Activated CD8-positive, alpha-beta memory T cell treated with anti-CD3 and anti-CD28 coated beads, Interleukin-2, amount 50 U/mL, for 1 hour (primary cell): ENCODE data around the gene PPP4R4.

ENCODE experiments used
- DNase-seq: peaks from one replicate; pipeline ENCODE4 v3.0.0-alpha.2; 2020; ENCODE audit errors: extremely low read depth

PPP4R4 gene, protein sequence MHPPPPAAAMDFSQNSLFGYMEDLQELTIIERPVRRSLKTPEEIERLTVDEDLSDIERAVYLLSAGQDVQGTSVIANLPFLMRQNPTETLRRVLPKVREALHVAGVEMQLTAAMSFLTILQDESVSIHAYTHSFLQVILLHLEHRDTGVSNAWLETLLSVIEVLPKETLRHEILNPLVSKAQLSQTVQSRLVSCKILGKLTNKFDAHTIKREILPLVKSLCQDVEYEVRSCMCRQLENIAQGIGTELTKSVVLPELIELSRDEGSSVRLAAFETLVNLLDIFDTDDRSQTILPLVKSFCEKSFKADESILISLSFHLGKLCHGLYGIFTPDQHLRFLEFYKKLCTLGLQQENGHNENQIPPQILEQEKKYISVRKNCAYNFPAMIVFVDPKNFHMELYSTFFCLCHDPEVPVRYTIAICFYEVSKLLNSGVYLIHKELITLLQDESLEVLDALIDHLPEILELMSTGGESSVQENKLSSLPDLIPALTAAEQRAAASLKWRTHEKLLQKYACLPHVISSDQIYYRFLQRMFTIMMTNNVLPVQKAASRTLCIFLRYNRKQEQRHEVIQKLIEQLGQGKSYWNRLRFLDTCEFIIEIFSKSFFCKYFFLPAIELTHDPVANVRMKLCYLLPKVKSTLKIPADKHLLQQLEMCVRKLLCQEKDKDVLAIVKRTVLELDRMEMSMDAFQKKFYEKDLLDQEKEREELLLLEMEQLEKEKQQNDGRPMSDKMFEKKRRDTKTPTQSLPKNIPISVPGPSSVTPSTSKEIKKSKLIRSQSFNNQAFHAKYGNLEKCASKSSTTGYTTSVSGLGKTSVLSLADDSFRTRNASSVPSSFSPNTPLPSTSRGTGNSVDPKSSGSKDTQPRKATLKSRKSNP

DNA sequence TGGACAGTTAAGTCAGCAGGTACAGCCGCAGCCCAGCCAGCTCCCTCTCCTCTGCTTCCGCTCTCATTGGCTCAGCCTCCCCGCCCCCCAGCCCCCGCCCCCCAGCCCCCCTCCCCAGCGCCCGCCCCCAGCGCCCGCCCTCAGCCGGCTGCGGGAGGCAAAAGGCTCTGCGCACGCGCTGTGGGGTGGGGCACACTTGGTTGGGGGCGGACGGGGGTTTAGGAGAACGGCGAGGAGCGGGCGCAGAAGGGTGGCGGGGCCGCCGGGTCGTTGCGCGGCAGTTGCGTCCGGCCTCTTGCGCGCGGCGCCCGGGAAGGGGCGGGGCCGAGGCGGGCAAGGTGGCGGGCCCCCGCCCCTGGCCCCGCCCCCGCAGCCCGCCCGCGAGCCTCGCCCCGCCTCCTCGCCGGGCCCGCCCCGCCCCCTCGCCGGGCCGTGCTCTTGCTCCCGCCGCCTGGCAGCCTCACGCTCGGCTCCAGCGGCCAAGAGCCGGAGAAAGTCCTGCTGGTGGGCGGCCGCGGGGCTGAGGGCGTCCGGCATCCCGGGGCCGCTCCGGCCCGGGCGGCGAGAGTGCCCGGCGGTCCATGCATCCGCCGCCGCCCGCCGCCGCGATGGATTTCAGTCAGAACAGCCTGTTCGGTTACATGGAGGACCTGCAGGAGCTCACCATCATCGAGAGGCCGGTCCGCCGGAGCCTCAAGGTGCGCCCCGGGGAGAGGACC, at the start of gene PPP4R4:
Gene PPP4R4 (plus strand): TSS at position 438 of the 719 bp plus-strand sequence. CDS start 144 bp downstream, at position 582.
- DNase-seq, result peak; percentile 72

DNA sequence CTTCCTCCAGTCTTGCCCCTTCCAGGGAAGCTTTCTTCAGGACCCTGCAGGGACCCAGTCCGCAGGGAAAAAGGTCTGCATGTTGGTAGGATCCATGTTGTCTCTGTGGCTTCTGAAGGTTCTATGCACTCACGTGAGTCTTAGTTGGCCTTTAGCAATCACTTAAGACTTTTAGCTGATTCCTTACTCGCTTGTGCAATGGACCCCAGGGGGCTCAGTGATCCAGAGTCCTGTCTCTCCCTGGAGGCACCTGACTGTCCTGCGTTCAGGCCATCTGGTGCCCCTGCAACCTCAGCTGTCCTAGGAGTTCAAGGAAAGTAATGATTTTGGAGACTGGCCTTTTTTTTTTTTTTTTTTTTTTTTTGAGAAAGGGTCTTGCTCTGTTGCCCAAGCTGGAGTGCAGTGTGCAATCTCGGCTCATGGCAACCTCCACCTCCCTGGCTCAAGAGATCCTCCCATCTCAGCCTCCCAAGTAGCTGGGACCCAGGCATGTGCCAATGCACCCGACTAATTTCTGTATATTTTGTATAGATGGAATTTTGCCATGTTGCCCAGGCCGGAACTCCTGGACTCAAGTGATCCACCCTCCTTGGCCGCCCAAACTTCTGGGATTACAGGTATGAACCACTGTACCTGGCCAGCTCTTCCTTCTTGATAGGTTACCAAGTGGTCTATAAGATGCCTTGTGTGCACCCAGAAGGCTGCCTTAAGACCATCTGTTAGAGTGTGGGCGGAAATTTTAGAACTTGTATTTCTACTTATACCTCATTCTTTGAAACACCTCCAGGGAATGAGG, 49.3 kb upstream of the PPP4R4 start:
- no peak for DNase-seq

DNA sequence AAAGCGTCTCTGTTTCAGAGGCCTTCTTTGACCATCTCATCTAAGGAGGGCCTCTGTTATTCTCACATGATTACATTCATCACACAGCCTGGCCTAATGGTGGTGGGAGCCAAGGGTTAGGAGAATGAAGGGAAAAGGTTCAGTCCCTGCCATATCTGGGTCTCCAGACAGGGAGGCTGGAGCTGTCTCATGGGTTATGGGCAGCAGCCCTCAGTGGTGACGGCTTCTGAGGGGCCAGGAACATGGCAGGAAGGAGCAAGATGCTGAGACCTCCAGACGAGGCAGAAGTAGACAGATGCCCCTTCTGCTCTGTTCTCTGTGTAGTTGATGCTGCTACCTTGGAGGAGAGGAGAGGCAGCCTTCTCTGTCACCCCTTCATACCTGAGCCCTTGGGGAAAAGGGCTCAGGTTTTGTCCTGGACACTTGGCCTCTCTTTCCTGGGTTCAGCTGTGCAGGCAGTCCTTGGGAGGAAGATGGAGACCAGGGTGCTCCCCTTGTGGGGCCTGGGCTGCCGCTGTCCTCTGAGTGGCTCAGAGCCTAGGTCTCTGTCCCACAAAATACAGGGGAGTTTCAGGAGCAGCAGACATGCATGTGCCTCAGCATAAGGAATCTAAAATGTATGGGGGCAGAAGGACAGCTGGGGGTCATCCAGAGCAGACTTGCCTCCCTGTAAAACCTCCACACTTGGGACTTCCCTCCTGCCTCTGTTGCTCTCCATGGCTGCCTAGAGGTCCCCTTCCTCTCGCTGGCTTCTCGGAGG, 48.3 kb upstream of the PPP4R4 start:
- DNase-seq, result no peak

DNA sequence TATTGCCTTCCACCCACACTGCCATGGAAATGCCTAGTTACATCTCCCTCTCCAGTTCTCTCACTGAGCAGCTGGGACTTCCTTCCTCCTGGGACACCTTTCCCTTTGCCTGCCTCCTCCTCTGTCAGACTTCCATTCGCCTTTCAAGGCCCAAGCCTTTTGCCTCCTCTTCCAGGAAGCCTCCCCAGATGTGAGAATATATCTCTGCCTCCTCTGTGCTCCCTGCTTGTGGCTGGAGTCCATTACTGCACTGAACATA, 47.8 kb upstream of the PPP4R4 start:
- DNase-seq, result no peak

DNA sequence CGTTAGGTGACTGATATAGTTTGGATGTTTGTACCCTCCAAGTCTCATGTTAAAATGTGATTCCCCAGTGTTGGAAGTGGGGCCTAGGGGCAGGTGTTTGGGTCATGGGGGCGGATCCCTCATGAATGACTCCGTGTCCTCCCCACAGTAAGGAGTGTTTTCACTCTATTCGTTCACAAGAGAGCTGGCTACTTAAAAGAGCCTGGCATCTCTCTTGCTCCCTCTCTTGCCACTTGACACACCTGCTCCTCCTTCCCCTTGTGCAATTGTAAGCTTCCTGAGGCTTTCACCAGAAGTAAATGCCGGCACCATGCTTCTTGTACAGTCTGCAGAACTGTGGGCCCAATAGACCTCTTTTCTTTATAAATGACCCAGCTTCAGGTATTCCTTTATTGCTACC, 47.3 kb upstream of the PPP4R4 start:
- no peak for DNase-seq

DNA sequence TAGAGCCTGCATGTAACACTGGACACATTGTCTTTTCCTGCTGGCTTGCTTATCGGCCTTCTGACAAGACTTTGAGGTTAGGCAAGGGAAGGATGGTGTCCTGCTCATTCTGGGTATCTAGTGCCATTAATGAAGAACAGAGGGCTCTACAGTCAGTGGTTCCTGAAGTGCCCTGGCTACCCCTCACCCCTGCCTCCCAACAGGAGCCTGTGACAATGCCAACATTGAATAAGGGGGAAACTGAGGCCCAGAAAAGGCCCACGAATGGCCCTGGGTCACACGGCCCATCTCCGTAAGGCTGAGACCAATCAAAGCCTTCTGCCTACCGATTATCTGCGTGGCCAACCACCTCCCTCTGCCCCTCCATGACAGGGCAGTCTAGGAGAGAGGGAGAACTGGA, 46.8 kb upstream of the PPP4R4 start:
- DNase-seq, result no peak

DNA sequence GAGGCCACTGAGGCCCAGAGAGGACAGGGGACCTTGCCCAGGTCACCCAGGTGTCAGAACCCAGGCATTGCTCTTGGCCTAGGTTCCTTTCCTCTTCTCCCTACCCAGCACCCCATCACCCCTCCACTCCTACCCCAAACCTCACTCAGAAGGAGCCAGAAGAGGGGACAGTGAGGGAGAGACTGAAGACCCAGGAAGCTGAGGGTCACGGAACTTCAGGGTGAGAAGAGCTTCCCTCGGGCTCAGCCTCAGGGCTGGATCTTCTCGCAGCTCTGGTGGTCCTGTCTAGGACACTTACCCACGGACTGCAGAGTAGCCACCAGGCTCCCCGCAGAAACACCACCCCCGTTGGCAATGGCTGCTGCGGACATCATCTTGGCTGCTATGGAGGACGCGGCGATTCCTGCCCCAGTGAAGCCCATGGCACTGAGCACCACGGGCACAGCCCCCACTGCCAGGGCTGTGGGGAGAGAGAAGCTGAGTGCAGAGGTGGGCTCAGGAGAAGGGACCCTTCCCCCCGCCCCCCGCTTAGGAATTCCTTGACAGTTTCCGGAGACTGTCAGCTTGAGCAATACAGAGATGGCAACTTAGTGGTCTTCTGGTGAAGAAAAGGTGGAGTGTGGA, 45.8 kb upstream of the PPP4R4 start:
- no peak for DNase-seq

DNA sequence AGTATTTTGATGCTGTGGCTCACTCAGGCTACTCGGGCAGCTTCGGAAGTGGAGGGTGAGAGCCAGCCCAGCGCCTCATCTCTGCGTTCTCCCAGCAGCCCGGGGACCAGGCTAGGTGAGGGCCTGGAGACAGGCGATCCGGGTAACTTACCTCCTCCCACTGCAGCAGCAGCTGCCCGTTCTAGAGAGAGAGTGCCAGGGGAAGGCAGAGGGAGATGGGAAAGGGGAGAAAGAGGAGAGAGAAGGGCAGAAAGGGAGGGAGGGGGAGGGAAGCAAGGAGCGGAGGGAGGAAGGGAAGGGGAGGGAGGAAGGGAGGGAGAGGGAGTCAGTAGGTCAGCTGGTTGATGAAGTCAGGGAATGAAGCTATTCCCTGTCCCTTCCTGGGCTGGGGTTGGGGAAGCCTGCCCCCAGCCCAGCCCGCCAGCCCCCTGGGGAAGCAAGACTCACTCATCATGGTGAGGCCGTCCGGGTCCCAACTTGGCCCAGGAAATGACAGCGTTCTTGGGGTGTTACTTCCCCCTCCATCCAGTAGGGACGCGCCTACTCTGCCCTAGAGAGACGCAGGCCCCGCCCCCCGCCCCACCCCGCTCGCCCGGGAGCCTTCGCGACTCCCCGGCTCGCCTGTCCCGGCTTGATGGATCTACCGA, 44.9 kb upstream of the PPP4R4 start, which contains the start of gene IFI27L2:
Gene IFI27L2 (minus strand): TSS at position 494 of the 647 bp plus-strand sequence. CDS start 40 bp downstream, at position 454.
- DNase-seq, result peak; percentile 22

DNA sequence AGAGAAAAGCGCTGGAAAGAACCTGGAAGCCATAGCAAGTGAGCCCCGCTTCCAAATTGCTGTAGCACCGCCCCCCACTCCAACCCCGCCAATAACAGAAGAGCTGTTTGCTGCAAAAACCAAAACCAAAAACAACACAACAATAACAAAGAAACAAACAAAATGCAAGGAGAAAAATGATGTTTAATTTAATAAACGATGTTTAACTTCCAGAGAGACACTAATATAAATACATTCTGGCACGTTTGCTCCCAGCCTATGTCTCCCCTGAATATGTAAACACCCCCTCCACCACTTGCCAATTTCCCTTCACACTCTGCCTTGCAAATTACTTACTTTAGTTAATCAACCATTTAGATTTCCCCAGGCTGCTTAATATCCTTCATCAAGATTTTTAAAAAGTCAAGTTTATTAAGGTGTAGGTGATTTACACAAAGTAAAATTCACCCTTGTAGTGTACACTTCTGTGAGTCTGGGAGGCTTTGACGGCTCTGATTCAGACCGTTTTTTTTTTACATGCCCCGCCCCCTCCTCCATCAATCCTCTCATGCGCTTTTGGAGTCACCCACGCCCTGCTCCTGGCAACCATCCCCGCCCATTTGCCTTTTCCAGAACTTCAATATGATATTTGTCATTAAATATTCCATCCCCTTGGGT, 44.2 kb upstream of the PPP4R4 start:
- DNase-seq, result no peak

DNA sequence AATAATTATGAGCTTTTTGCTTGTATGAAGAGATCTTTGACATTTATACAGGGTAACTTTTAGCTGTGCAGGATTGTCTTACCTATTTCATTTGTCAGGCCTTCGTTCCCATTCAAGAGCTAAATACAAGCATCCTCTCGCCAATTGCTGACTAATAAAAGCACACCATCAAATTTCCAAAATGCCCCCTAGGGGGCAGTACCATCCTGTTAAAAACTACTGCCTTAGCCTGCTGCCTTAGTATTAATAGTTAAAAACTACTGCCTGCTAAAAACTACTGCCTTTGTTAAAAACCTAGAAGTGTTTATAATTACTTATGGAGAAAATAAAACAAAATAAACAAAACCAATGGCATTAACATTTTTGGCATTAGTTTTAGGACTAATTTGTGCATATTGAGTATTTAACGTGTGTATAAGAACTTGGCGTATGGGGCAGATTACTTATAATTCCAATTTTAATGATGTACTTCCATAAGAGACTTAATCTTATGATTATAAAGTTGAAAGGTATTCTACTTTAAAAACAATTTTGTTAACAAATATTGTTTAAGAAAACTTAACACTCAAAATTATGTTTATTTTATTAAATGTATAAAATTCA, 41.7 kb upstream of the PPP4R4 start:
- no peak for DNase-seq

DNA sequence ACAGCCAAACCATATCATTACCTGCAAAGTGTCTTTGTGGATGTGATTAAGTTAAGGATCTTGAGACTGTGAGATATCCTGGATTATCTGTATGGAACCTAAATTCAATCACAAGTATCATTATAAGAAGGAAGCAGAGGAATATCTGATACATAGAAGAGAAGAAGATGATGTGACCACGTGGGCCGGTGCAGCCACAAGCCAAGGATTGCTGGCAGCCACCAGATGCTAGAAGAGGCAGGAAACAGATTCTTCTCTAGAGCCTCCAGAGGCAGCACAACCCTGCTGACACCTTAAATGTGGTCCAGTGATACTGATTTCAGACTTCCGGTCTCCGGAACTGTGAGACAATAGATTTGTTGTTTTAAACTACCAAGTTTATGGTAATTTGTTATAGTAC, 38.6 kb upstream of the PPP4R4 start:
- no peak for DNase-seq

DNA sequence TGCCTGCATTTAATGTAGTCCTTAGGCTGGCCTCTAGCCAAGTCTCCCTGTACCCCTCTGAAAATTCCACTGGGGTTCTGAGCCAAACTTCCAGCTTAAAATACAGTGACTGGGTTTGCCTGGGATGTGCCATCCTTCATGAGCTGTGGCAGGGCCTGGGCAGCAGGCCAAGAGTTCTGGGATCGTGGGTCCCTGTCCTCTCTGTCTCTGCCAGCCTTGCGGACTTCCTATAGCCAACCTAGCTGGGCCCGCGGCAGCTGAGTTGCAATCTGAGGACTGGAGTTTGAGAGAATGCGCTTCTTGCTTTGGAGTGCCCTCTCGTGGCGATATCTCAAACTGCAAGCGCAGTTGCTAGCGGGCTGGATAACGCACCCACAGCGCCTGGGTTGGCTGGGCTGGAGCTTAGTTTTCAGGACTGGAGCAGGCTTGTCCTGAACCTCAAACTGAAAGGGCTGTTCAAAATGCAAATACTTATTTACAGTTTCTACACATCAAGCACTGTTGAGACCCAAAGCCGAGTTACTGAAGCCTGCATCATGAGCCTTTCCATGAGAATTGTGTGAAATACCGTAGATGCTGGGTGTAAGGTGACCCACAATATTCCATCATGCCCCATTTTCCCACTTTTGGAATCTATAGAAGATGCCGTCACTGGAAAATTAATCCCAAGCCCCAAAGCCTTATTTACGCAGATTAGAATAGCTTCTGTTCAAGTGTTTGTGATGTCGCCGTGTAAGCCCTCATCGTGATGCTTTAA, 37.4 kb upstream of the PPP4R4 start:
- peak; percentile 45 for DNase-seq

DNA sequence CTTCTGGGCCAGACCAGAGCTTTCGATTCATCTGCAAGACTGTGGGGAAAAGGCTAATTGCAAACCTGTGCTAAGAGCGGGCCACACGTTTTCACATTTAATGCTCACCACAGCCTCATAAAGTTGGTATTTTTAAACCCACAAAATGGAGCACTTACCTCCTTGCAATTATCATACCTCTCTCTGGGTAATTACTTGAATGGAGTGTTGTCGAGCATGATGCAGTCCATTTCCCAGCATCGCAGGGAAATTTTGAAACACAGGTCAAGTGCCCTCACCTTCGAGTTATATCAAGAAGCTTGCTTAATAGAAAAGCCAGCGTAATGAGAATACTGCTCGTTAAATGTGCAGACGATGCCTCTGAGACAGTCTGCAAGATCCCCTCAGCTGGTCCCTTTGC, 35.9 kb upstream of the PPP4R4 start:
- DNase-seq, result no peak

DNA sequence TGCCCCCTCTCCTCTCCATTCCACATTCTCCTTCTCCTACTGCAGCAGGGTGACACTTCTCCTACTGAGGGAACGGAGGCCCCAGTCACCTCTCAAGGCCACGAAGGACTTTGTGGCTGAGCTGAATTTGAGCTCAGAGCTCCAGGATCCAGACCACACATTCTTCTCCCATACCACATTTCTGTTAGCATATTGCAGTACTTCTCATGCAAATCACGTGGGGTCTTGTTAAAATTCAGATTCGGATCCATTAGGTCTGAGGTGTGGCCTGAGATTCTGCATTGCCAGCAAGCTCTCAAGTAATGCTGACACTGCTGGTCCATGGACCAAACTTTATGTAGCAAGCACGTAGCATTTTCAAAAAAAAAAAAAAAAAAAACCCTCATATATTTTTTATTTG, 35.1 kb upstream of the PPP4R4 start:
- DNase-seq, result no peak

DNA sequence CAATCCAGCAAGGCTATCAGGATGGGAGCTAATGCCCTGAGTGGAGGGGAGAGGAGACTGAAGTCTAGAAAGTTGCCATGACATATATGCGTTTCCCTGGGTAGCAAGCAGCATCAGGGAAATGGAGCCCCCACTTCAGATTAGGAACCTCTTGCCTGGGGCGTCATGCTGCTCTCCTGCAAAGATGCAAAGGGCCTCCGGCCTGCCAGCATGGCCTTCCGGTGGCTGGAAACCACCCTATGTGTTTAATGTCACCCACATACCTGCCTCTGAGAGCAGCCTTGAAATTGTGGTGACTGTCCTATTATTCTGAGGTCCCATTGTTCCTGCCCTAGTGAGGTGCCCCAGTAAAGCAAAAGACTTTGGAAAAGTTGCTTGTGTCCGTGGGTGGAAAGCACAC, 34.7 kb upstream of the PPP4R4 start:
- DNase-seq, result no peak

DNA sequence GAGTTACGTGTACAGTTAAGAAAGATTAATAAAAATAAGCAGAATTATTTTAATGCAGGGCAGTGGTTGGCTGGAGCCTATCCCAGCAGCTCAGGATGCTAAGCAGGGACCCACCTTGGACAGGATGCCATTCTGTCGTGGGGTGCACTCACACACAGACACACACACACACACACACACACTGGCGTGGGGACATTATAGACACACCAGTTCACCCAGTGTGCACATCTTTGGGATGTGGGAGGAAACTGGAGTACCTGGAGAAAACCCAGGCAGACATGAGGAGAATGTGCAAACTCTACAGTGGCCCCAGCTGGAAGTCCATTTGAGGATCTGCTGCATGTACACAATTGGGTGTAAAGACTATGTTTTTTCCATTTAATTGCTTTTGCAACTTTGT, 31.9 kb upstream of the PPP4R4 start:
- DNase-seq, result no peak

DNA sequence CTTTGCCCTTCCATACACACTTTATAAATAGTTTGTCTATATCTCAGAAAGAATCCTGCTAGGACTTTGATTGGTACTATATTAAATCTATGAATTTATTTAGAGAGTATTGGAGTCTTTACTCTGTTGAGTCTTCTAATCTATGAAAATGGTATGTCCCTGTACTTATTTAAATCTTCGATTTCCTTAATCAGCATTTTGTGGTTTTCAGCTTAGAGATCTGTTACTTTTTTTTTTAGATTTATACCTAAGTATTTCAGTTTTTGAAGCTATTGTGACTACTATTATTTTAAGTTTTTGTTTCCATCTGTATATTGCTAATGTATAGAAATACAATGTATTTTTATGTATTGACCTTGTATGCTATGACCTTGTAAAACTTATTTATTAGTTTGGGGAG, 31.3 kb upstream of the PPP4R4 start:
- DNase-seq, result no peak

DNA sequence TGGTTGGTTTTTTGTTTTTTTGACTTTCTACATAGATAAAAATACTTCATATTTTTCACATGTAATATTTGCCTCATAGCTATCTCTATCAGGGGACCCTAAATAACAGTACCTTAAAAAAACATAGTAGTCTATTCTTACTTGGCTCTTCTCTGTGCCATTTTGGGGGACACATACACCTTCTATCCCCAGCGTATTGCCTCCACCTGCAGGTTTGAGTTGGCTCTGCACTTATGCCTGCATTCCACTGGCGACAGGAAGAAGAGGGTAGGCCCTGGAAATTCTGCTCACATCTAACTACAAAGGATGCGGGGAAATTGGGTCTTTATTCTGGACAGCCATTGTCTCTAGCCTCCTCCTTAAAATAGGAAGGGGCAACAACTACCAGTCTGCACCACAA, 30.9 kb upstream of the PPP4R4 start:
- no peak for DNase-seq
